GM21825 (cell line): ENCODE data around the gene ANKRD7.
"Not testable (repeated sequence)": the region's sequence is repeated elsewhere in the genome, so short reads cannot be mapped to it uniquely, and the experiment has no call there.

Experiments
- ATAC-seq: cut with Tn5 transposase; IDR thresholded peaks from one replicate; pipeline ENCODE4 v1.9.1; 2021; ENCODE audit warnings: mild to moderate bottlenecking, moderate library complexity; ENCODE audit not compliant: unreplicated experiment

ANKRD7 gene

DNA sequence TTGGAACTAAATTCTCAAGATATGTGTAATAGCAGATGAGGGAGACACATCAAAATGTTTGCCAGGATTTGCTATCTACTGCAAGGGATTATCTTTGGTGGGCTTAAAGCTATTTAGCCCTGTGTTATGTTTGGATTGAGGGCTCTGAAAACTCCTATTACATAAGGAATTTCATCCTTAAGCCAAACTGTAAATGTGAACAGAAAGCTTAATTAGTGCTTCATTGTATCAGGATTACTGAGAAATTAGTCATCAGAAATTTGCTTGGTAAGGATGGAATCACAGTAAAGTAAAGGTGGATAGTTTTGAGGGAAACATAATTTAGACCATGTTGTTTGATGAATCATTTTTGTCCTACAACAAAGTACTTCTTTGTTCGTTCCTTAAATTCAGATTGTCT is 8.3 kb downstream of the ANKRD7 start:
- no peak for ATAC-seq

DNA sequence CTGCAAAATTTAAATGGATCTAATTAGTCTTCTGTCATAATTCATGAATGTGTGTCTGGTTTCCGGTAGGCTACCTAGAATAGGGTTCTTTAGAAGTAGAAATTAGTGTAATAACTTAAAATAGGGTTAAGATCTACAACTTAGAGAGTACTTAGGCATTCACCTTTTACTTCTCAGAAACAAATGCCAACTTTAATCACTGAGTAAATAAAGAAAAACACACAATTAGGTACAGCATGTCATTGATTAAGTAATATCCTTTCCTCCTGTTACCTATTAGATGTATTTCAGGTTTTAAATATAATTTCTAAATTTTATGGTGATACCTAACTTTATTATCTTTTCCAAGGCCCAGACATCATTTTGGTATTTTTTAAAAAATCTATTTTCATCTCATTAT is 9.3 kb downstream of the ANKRD7 start:
- no peak for ATAC-seq

DNA sequence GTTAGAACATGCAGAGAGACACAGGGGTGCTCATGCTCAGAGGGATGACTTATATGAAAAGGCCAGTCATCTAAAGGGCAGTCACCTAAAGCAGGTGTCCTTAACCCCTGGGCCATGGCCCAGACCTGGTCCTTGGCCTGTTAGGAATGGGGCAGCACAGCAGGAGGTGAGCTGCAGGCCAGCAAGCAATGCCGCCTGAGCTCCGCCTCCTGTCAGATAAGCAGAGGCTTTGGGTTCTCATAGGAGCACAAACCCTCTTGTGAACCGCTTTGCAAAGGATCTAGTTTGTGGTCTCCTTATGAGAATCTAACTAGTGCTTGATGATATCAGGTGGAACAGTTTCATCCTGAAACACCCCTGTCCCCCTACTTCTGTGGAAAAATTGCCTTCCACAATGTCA is 14.5 kb downstream of the ANKRD7 start:
- no peak for ATAC-seq

DNA sequence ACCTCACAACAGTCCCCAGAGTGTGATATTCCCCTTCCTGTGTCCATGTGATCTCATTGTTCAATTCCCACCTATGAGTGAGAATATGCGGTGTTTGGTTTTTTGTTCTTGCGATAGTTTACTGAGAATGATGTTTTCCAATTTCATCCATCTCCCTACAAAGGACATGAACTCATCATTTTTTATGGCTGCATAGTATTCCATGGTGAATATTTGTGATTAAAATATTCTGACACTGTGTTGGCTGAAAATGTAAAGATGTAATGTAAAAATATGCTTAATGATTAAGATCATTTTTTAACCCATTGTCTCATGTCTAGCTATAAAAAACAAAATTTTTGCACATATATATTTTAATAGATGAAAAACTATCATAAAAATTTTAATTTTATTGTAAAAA is 15.8 kb downstream of the ANKRD7 start:
- ATAC-seq: not testable (repeated sequence)

DNA sequence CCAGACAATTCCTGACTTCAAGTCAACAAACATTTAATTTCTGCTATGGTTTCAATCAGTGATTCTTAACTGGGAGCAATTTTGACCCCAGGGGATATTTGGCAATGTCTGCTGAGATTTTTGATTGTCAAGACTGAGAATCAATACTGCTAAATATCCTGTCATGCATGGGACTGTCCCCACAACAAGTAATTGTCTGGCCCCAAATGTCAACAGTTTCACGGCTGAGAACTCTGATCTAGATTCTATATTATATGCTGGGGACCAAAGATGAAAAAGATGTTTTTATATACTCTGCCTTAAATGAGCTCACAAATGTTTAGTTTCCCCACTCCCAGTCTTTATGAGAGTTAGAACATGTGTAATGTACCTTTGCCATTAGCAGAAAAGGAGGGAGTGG is 19.2 kb downstream of the ANKRD7 start:
- ATAC-seq: no peak

DNA sequence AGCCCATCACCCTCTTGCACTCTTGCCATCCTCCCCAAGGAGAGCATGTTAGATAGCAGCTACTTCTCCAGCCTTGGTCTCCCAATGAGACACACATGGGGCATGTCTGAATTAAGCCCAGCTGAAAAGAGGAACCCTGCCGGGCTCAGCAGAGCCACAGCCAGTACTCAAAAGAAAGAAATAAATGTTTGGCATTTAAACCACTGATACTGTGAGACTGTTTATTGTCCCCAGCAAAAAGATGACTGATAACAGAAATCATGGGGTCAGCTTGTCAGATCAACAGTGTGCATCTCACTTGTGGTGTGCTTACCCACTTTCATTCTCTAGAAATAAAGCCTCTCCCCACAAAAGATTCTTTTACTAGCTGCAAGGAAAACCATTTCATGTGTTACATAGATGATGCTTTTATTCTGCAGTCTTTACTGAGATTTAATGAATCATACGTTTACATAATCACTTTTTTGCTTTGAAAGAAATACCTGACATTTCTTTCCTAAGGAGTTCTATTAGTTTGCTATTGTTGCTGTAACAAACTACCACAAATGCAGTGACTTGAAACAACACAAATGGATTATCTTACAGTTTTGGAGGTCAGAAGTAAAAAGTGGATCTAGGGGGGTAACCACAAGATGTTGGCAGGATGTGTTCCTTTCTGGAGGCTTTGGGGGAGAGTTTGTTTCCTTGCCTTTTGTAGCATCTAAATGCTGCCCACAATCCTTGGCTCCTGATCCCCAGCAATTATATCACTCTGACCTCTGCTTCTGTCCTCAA is 20.9 kb downstream of the ANKRD7 start:
- ATAC-seq: peak; percentile 71

DNA sequence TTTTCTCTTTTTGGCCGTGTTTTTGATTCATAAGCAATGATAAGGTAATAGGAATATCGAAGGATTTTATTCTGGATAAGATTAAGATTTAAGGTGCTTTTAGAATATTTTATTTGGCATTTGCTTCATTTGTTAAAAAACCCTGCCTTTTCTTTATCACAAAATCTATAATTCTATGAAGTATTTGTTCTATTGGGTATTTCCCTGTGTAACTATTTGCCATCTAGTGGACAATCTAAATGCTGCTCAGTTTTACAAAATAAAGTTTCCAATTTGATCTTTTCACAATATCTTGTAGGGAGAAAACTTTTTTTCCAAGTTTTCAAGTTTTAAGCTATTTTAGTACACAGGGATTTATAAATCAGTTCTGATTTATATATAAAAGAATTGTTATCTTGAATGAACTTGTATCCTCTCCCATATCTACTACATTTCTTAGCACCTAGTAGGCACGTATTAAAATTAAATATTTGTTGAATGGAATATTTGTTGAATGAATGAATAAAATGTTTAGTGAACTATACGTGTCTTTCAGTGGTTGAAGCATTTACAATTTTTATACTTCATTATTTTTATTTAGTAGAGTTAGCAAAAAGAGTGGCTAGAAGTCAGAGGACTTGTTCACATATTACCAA is 26.5 kb downstream of the ANKRD7 start:
- ATAC-seq: no peak

DNA sequence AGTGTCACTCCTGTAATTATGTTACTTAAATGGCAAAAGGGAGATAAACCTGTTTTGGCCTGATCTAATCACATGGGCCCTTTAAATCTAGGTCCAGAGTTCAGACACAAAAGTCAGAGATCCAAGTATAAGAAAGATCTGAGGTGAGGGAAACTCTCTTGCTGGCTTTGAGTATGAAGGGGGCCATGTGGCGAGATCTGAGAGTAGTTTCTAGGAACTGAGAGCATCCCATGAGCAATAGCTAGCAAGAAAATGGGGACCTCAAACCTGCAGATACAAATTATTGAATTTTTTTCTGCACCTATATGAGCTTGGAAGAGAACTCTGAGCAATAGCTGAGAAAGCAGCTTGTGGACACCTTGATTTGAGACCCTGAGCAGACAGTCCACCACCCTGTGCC is 27.6 kb downstream of the ANKRD7 start:
- ATAC-seq: no peak

DNA sequence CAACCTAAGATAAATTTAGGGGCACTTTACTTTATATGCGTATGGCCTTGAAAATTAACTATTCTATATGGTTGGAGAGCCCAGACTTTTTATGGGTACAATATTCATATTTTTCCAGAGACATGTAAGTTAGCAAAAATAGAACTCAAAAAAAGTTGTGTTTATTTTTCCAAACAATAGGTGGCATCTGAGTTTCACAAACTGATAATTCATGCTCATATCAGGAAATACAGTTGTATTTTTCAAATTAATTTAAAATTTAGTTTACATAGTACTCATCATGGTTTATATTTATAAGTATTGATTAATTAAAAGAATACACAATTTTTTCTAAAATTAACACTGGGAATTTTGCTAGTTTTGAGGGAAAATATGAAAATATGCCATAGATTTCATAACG is 34.6 kb downstream of the ANKRD7 start:
- no peak for ATAC-seq

DNA sequence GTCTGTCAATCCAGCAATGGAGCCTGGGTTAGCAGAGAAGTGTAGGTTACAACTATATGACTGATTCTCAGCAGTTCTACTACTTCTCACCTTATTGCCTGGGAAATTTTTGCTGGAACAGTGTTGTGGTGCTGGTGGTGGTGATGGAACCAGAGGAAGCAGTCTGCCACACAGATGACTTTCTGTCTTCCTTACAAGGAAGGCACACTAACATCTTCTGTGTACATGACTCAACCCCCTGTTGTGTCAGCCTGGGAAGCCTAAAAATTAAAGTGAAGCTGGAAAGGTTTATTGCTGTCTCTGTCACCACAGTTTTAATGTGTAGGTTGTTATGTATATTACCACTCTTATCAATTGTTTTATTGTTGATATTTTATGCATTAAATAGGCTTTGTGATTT is 40.3 kb downstream of the ANKRD7 start:
- ATAC-seq: no peak

DNA sequence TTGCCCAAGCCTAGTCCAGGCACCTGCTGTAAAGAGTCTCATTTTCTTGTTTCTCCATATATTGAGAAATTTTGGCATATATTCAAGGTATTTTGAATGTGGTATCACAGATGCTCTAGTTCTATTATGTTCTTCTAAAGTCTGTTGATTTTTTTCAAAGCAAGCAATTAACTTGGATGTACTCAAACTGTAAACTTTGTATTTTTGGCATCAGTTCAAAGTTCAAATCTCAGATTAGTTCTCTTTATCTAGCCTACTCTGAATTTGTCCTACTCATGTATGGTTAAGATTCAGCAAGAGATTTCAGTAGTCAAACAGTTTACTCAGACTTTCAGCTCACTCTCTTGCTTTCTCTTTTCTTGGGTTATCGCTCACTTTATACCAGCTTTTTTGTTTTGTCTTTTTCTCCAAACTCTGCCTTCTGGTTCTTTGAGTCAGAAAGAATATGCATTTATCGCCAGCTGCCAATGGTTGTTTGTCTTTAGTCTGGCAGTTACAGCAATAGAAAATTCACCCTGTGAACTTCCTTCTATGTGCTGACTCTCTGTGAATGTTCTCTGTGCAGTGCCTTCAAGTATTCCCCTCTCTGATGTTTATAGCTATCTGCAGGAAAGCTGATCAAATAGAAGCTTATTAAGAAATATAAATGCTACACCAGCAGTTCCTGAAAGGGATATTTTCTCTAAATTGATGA is 56.0 kb downstream of the ANKRD7 start:
- ATAC-seq: no peak

DNA sequence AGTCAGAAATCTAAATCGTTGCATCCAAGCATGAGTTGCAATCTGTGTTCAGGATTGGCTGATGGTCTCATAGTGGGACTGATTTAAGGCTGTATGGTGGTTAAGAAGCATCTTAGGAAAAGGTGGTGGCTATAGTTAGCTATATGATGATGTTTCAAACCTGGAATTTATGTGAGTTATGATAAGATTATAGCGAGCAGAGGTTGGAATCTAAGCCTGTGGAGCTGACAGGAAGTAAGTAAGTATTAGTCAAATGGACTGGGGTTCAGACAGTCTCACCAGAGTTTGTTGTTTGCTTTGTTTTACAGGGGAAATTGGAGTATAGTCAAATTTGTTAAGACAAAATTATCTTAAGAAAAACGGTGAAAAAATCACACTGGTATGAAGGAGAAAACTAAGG is 56.7 kb downstream of the ANKRD7 start:
- no peak for ATAC-seq

DNA sequence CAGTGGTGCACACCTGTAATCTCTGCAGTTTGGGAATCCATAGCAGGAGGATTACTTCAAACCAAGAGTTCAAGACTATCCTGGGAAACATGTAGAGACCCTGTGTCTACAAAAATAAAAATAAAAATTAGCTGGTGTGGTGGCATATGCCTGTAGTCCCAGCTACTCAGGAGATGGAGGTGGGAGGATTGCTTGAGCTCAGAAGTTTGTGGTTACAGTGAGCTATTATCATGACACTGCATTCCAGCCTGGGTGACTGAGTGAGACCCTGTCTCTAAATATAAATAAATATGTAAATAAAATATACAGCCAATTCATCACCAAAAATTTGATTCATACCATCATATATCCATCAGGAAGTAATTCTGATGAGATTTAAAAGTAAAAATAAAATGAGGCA is 60.9 kb downstream of the ANKRD7 start:
- ATAC-seq: no peak

DNA sequence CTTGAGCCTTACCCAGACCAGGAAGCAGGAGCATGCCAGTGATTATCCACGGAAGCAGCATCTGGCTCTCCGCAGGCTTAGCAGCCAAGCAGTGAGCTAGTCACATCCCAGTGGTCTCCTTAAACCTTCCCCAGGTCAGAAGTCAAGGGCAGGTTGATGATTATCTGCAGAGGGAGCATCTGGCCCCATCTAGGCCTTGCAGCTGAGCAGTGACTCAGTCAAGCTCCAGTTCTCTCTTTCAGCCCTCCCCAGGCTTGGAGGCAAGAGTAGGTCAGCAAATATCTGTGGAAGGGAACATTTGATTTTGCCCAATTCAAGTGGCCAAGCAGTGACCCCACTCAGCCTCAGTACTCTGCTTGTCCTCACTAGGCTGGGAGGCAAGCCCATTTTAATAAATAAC is 61.6 kb downstream of the ANKRD7 start:
- ATAC-seq: no peak

DNA sequence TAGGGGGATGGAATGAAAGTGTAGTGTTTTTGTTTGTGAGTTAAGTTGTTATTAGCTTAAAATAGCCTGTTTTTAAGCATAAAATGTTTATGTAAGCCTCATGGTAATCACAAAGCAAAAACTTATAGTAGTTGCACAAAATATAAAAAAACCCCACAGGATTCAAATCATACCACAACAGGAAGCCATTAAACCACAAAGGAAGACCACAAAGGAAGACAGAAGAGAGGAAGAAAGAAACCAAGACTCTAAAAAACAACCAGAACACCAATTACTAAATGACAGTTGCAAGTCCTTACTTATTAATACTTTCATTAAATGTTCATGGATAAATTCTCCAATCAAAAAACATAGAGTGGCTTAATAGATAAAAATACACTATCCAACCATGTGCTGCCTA is 63.6 kb downstream of the ANKRD7 start:
- peak; percentile 88 for ATAC-seq

DNA sequence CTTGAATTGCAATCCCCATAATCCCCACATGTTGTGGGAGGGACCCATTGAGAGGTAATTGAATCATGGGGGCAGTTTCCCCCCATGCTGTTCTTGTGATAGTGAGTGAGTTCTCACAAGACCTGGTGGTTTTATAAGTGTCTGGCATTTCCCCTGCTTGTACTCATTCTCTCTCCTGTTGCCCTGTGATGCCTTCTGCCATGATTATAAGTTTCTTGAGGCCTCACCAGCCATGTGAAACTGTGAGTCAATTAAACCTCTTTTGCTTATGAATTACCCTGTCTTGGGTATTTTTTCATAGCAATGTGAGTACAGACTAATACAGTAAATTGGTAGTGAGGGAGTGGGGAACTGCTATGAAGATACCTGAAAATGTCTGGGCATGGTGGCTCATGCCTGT is 65.0 kb downstream of the ANKRD7 start:
- ATAC-seq: no peak
